ENCODE results near the gene CXCL8. TPM values are rescaled to one million over a fixed set of nuclear protein-coding genes. Genes with fewer than 3 reads are reported as not detected.

CXCL8 gene
- total and polyA plus RNA-seq, 2 of the 8 experiments (the other 6 are each of a cell fraction or from before 2014, with no cell fraction given): not detected

- H2BK20ac ChIP-seq (ENCODE audit: low read length): no peak overlapping the region
- H4K5ac ChIP-seq (ENCODE audit: insufficient read length, low read depth, low read length): no peak overlapping the region
- H2BK15ac ChIP-seq (ENCODE audit: low read length): no peak overlapping the region
- no peaks in the 10 kb centered on the region for H4K20me1 ChIP-seq (replicated peaks in 1 of 2; ENCODE audit: control insufficient read depth in 1 of 2, insufficient read depth in 2 of 2, low read length in 2 of 2)
- no peaks in the 10 kb centered on the region for H3K79me2 ChIP-seq (ENCODE audit: control insufficient read depth in 1 of 2, insufficient read depth in 2 of 2, low read length in 2 of 2)
- FAIRE-seq (no peak), DNase-seq (ENCODE audit: low read depth in 1 of 2, low spot score in 2 of 2) (no peak)
- H3K4ac ChIP-seq (replicated peaks; ENCODE audit: insufficient read length, low read depth, low read length): no peak overlapping the region
- CTCF ChIA-PET (ENCODE audit: partially characterized antibody): interaction anchor here (0.6 to 2.0 kb wide), 3 partner anchors 38 to 272 kb away, joined by 3 to 4 read pairs (median 4); no protein-coding TSS in a partner anchor
- no peak overlapping the region for H2AK5ac ChIP-seq (ENCODE audit: low read depth, low read length)
- no peak overlapping the region for H2BK5ac ChIP-seq (ENCODE audit: low read depth, low read length)
- peaks cover 0 to 1% (median 0%) of the 10 kb centered on the region in 4 experiments; a peak in 1 of 7 replicates for H3K27me3 ChIP-seq (replicated peaks in 1 of 4; ENCODE audit: control insufficient read depth in 3 of 4, extremely low read depth in 1 of 4, insufficient read depth in 3 of 4, low read length in 3 of 4)
- no peak overlapping the region for H2AFZ ChIP-seq (ENCODE audit: low read length)
- WGBS, 2 experiments (ENCODE audit: extremely low coverage in 1 of 2, insufficient coverage in 1 of 2, insufficient read length in 1 of 2, insufficient replicate concordance in 2 of 2, low coverage in 1 of 2, low lambda C conversion rate in 2 of 2, missing lambda C conversion rate in 1 of 2): 95% methylated on average over 1 of the region's 1 CpG; no CpG with 5 or more reads in 1 of the 2 experiments
- H4K91ac ChIP-seq (replicated peaks; ENCODE audit: insufficient read length, low read length): no peak overlapping the region
- no peak overlapping the region for H3K56ac ChIP-seq (replicated peaks; ENCODE audit: insufficient read length, low read depth, low read length)
- H3K18ac ChIP-seq (ENCODE audit: extremely low read depth, low read length): no peak overlapping the region
- POLR2A ChIA-PET (ENCODE audit: partially characterized antibody): no interaction called here
- H3K14ac ChIP-seq (ENCODE audit: insufficient read length): no peak overlapping the region
- no peak overlapping the region for H3K4me2 ChIP-seq (ENCODE audit: insufficient read depth in 1 of 2, low read depth in 2 of 2, low read length in 2 of 2)
- H3K36me3 ChIP-seq (ENCODE audit: control insufficient read depth in 2 of 4, insufficient read depth in 4 of 4, low read length in 3 of 4): no peaks in the 10 kb centered on the region
- no peak overlapping the region for H4K8ac ChIP-seq (ENCODE audit: extremely low read depth, insufficient read depth, low read length)
- no peaks in the 10 kb centered on the region; the same call in 1 of the 2 replicates for H3K23me2 ChIP-seq (ENCODE audit: low read depth, low read length)
- no peaks in the 10 kb centered on the region for H3K4me1 ChIP-seq (replicated peaks in 1 of 4; ENCODE audit: control insufficient read depth in 3 of 4, insufficient read depth in 4 of 4, low read length in 3 of 4)
- H3K27ac ChIP-seq (ENCODE audit: low read depth, low read length): no peak overlapping the region
- H3K4me3 ChIP-seq (ENCODE audit: extremely low read depth in 1 of 4, insufficient read depth in 2 of 4, low read depth in 3 of 4, low read length in 4 of 4): no peak overlapping the region
- no peak overlapping the region for H2BK12ac ChIP-seq (ENCODE audit: low read depth, low read length)
- H3K23ac ChIP-seq (ENCODE audit: insufficient read length): no peak overlapping the region
- H3K79me1 ChIP-seq (ENCODE audit: low read depth, low read length): no peaks in the 10 kb centered on the region
- H3K9ac ChIP-seq (replicated peaks in 1 of 4; ENCODE audit: extremely low read depth in 1 of 4, low read depth in 3 of 4, low read length in 3 of 4): no peak overlapping the region
- H2BK120ac ChIP-seq (replicated peaks; ENCODE audit: low read depth, low read length): no peak overlapping the region
- H3K9me3 ChIP-seq (ENCODE audit: insufficient read depth in 2 of 2, low read depth in 1 of 2, low read length in 1 of 2): no peaks in the 10 kb centered on the region
- no peak for TF ChIP-seq EZH2 (IDR thresholded peaks at IDR 0.05; ENCODE audit: low read depth, low read length, severe bottlenecking)
- TF ChIP-seq GTF2F1 (IDR thresholded peaks at IDR 0.05; ENCODE audit: borderline replicate concordance, low read depth, low read length): no peak
- no peak for TF ChIP-seq SP1 (IDR thresholded peaks at IDR 0.05; ENCODE audit: low read depth, low read length)
- TF ChIP-seq BCL11A (IDR thresholded peaks at IDR 0.05; ENCODE audit: low read depth in 2 of 2, low read length in 2 of 2): no peak
- no peak for TF ChIP-seq CEBPB (IDR thresholded peaks at IDR 0.05; ENCODE audit: low read depth, low read length)
- TF ChIP-seq, protein P1, sequence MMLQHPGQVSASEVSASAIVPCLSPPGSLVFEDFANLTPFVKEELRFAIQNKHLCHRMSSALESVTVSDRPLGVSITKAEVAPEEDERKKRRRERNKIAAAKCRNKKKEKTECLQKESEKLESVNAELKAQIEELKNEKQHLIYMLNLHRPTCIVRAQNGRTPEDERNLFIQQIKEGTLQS (IDR thresholded peaks at IDR 0.05; ENCODE audit: insufficient read depth, low read depth, low read length): no peak
- TF ChIP-seq, protein P2, sequence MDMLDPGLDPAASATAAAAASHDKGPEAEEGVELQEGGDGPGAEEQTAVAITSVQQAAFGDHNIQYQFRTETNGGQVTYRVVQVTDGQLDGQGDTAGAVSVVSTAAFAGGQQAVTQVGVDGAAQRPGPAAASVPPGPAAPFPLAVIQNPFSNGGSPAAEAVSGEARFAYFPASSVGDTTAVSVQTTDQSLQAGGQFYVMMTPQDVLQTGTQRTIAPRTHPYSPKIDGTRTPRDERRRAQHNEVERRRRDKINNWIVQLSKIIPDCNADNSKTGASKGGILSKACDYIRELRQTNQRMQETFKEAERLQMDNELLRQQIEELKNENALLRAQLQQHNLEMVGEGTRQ (IDR thresholded peaks at IDR 0.05; ENCODE audit: low read length): no peak
- TF ChIP-seq TBP (IDR thresholded peaks at IDR 0.05; ENCODE audit: low read depth, low read length): no peak
- TF ChIP-seq SP2 (IDR thresholded peaks at IDR 0.05; ENCODE audit: low read length): no peak
- no peak for TF ChIP-seq ASH2L (IDR thresholded peaks at IDR 0.05; ENCODE audit: low read length)
- TF ChIP-seq KDM5A (IDR thresholded peaks at IDR 0.05; ENCODE audit: low read length): no peak
Measured at GRCh38 chr4:73692254-73692653, 48.1 kb upstream of the CXCL8 start.

Data from H1 (cell line).